GM21390 (cell line): ENCODE data around the gene ANGPT4.

Source experiments
- ATAC-seq: cut with Tn5 transposase; IDR thresholded peaks from one replicate; pipeline ENCODE4 v1.9.1; 2021; ENCODE audit not compliant: unreplicated experiment

Gene ANGPT4

DNA sequence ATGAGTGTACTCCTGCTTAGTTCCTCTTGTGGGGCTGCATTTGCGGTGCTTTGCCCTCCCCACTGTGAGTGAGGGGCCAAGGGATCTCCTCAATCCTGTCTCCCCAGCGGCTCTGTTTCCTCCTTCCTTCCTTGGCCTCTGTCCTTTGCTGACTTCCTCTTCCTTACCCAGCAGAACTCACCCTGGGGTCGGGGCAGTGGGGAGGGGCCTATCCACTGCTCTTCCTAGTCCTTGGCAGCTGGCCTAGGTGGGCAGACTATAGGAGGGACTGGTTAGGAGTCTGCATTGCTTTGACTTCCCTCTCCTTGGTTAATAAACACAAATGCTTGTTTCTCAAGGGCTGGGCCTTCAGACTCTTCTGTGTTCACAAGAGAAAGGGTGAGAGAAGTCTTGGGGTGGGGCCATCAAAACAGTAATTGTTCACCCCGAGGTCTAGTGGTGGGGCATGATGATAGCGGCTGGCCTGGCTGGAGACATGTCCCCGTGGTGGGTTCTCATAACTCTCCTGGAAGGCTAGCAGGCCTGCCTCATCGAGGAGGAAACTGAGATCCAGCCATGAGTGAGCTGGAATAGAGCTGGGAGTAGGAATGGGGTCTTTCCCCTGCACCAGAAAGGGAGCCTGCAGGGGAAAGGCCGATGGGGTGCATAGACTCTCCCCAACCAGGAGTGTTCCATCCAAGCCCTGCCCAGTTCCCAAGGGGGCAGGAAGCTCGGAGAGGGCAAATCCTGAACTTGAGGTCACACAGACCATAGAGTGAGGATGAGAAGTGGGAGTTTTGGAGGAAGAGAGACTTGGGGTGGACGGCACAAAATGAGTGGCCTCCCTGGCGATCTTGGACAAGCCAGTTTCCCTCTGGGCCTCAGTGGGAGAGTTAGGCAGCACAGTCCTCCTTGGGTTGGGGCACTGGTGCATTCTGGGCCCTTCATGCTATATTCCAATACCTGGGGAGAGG, 69.9 kb downstream of the ANGPT4 start:
- no peak for ATAC-seq

DNA sequence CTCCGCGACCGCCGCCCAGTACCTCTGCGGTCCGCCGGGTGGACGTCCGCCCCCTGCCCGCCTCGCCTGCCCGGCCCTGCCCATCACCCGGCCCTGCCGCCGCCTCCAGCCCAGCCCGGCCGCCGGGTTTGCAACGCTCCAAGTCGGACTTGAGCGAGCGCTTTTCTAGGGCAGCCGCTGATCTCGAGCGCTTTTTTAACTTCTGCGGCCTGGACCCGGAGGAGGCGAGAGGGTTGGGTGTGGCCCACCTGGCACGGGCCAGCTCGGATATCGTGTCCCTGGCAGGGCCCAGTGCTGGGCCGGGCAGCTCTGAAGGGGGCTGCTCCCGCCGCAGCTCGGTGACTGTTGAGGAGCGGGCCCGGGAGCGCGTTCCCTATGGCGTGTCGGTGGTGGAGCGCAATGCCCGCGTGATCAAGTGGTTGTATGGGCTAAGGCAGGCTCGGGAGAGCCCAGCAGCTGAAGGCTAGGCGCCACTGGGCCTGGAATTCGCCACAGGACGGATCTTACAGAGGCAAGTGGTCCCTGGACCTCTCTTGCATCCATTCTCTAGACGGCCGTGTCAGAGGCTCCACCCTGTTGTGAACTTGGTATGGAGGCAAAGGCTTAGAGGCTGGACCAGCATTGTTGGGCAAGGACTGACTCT, 70.8 kb downstream of the ANGPT4 start:
- no peak for ATAC-seq

DNA sequence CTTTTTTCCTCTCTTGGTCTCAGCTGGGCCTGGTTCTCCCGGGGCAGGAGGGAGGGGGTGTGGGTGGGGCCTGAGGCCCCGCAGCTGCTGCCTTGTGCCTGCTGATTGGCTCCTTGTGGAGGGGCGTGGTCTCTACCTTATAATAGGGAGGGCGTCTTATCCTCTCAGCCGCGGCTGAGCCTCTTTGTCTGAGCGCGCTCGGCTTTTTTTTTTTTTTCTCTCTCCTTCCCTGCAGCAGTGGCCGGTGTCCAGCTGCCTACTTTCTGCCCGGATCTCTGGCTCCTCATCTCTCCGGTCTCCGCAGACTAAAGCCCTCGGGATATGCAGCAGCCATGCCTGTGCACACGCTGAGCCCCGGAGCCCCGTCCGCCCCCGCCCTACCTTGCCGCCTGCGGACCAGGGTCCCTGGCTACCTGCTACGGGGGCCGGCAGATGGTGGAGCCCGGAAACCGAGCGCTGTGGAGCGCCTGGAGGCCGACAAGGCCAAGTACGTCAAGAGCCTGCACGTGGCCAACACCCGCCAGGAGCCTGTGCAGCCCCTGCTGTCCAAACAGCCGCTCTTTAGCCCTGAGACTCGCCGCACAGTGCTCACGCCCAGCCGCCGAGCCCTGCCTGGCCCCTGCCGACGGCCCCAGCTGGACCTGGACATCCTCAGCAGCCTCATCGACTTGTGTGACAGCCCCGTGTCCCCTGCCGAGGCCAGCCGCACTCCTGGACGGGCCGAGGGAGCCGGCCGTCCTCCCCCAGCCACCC, 71.5 kb downstream of the ANGPT4 start:
- ATAC-seq = peak; percentile 92

GRCh38 chr20:843912-844311, 72.2 kb downstream of the ANGPT4 start:
- ATAC-seq = no peak

GRCh38 chr20:842547-842940, 73.6 kb downstream of the ANGPT4 start:
- no peak for ATAC-seq

DNA sequence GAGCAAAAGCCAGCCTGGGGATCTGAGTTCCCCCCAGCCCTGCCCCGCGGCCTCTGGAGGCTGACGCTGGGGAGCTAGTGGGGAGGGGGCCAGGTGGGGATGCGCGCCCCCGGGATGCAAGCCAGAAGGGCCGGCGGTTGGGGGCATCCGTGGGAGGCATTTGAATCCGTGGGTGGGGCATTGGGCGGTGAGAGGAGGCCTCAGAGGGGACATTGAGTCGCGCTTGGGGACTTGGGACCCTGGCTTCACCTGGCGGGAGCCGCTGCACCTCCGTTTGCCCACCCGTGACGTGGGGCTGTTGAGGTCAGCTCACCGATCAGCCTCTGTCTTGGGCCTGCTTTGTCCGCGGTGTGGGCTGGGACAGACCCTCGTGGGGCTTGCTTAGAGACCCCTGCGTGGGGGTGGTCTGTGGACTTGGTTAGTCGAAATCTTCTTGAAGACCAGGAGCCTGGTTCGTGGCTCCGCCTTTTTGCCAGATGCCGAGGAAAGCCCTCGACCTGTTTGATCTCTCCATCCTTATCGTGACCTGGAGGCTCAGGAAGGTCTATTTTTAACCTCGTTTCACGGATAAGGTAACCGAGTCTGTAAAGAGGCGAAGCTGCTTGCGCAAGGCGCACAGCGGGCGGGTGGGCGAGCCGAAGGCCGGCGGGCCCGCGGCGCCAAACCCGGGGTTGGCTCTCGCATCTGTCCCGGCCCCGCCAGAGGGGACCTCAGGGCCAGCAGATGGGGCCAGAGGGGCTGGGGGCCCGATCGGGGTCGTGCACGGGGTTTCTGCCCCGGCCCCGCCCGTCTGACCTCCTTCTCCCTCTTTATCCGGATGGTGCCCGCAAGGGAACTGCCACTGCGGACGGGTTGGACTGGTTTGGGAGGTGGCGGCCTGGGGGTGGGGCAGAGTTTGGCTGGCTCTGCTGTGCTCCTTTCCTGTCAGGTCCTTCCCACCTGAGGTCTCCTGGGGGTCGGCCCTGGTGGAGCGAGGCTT, 74.3 kb downstream of the ANGPT4 start:
- ATAC-seq = no peak

DNA sequence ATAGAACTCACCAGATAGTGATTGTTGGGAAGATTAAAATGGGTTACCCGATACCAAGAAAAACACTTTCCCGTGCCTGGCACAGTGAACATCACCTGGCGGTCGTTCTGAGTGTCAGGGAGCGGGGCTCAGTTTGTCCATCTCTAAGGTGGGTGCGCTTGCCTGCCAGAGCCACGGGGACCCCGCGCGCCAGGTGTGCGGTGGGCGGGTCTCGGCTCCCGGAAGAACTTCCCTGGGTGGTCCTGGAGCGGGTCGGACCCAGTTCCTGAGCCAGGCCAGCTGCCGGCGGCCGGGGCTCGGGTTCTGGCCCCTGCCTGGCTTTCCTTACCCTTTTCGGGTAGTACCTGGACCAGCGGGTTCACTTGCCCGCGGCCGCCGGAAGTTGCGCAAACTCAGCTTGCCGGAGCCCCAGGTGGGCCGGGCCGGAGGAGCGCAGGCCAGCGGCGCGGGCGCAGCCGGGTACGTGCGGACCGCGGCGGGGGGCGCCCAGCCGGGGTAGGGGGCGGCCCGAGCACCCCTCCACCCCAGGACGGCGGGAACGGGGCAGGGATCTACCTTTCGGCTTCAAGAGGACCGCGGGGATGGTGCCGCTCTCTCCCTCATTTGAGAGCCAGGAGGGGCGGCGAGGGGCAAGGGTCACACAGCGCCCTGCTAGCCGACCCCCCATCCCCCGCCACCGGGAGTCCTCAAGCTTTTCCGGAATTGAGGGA, 75.1 kb downstream of the ANGPT4 start:
- no peak for ATAC-seq

GRCh38 chr20:840503-840857, 75.7 kb downstream of the ANGPT4 start:
- no peak for ATAC-seq

GRCh38 chr20:839626-840025, 76.5 kb downstream of the ANGPT4 start:
- ATAC-seq = no peak

GRCh38 chr20:839015-839414, 77.1 kb downstream of the ANGPT4 start:
- no peak for ATAC-seq

DNA sequence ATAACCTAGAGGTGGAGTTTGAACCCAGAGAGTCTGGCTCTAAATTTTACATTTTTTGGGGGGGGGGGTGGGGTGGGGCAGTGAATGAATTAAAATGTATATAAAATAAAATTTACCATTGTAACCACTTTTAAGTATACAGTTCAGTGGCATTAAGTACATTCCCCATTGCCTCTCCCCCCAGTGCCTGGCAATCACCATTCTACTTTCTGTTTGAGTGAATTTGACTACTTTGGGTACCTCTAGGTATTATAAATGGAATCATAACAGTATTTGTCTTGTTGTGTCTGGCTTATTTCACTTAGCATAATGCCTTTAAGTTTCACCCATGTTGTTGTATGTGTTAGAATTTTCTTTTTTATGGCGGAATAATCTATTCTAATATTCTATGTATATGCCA, 79.9 kb downstream of the ANGPT4 start:
- ATAC-seq = no peak

GRCh38 chr20:835608-836045, 80.5 kb downstream of the ANGPT4 start:
- ATAC-seq = no peak

DNA sequence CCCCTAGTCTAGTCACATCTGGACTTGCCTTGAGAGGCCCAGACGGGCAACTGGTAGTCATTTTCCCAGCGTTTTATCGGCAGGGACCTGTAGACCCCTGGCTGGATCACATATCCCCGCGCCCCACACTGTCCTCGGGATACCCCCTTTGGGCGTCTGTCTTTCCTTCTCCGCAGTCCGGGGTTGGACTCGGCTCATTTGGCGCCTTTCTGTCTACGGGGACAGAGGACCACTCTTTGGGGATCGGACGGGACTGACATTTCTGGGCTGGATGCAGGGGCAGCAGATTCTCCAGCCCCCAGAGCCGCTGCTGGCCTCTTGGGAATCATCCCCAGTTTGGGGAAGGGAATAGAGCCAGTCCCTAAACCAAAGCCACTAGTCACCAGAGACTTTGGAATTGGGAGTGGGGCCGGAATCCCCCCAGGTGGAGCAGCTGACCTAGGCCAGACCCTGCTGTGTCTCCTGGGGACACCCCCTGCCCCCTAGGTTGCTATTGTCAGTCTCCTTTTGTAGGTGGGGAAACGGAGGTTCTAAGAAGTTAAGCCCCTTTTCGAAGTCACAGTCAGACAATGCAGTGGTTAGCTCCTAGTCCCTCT, 81.9 kb downstream of the ANGPT4 start:
- no peak for ATAC-seq

DNA sequence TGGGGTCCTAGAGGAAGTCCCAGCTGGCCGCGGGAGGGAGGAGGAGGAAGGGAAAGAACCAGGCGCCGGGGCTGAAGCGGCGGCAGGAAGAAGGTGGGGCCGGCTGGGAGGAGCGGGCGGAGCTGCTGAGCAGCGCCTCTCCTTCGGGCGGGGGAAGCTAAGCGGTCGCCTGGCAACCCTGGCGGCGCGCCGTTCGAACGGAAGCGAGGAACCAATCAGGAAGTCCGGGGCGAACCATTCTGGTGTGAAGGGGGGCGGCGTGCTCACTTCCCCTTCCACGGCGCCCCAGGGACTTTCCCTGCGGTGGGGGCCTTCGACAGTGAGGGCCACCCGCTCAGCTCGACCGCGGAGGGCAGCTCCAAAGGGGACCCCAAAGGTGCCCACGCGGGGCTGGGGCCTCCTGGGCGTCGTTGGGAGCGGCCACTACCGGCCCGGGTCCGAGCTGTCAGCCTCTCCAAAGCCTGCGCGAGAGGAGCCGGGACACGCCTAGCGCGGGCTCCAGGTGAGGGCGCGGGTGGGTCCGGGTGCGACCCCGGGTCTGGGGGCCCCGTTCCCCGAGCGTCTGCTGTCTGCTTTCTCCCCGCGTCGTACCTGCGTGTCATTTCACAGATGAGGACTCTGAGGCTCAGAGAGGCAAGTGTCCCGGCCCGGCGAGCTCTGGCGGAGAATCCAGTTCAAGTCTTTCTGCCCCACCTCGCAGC, 82.5 kb downstream of the ANGPT4 start, which contains the start of gene FAM110A:
TSS of gene FAM110A (plus strand) at position 266 of the 701 bp plus-strand sequence. CDS start 11,090 bp downstream, outside the sequence.
- peak; percentile 94 for ATAC-seq

- peak; percentile 18 for ATAC-seq
These were observed 83.0 kb downstream of the ANGPT4 start for GRCh38 chr20:833121-833449.

GRCh38 chr20:831956-832355, 84.2 kb downstream of the ANGPT4 start:
- no peak for ATAC-seq

- ATAC-seq = no peak
These were observed 84.9 kb downstream of the ANGPT4 start for GRCh38 chr20:831251-831650.

- ATAC-seq = no peak
These were observed 86.1 kb downstream of the ANGPT4 start for GRCh38 chr20:830011-830521.

GRCh38 chr20:829551-829950, 86.6 kb downstream of the ANGPT4 start:
- ATAC-seq = no peak
